Amniotic stem cell (primary cell): ENCODE data around the gene MYO18B.
"Not testable (repeated sequence)": the region's sequence is repeated elsewhere in the genome, so short reads cannot be mapped to it uniquely, and the experiment has no call there.

ENCODE experiments used
- DNase-seq: peaks from one replicate; lab custom pipeline; 2025; lab: John Stamatoyannopoulos, UW

MYO18B gene

GRCh38 chr22:25741692-25742626 is at the start of gene MYO18B:
TSS of gene MYO18B (plus strand) at chr22:25742188. CDS start at chr22:25761093, 18,905 bp downstream.
- DNase-seq, result no peak

GRCh38 chr22:25692397-25693267 is 49.4 kb upstream of the MYO18B start:
- DNase-seq, result no peak

DNA sequence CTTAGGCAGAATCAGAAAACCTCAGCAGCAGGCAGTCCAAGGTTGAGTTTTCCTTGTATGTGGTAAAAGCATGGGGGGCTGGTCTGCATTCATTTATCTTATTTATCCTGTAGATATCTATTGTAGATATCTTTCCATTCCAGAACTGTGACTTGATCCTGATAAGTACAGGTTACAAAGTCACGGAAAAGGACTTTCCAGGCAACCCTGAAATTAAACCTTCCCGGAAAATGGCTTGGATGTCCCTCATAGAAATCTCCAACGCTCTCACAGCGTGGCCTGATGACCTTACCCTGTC is 48.8 kb upstream of the MYO18B start:
- DNase-seq, result no peak

DNA sequence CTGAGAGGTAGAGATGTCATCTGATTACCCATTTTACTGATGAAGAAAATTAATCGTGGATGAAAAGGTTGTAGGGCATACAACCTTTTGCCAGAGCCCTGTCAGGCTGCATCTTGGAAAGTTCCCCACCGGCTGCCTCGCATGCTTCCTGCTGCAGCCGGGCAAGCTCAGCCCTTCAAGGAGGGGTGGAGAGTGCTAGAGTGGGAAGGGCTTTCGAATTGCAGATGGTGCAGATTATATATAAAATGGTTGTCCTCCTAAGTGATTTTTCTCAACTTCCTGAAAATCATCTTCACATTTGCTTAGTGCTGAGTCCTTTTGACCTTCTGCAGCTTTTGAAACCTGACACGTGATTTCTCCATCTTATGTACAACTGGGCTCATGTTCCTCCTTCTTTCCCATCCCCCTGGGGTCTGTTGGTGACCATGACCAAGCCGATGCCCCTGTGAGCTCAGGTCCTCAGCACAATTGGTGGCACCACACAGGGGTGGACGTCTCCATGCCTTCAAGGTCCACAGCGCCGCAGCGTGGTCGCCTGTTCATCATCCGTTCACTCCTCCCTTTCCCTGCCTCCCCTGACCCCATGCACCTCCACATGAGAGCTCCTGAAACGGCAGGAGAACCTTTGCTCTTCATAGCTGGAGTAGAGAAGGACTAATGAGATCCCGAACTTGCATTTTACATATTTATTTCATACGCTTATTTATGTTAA is 47.6 kb upstream of the MYO18B start:
- no peak for DNase-seq

- no peak for DNase-seq
These were observed 46.8 kb upstream of the MYO18B start for GRCh38 chr22:25695146-25695545.

DNA sequence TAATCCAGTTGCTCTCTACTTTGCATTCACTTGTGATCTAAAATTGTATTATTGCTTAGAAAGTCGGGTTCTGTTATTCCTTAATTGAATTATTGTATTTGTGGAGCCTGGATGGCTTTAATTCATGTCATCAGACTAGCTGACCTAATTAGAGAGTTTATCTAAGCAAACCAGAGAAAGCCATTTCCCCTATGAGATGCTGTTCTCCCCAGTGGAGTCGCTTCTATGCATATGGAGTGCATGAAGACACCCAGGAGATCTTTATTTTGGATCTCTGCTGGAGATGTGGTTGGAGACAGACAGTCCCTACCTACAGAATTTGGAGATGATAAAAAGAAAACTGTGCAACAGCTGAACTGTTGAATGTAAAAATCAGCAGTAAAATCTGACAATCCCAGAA is 45.2 kb upstream of the MYO18B start:
- DNase-seq, result no peak

DNA sequence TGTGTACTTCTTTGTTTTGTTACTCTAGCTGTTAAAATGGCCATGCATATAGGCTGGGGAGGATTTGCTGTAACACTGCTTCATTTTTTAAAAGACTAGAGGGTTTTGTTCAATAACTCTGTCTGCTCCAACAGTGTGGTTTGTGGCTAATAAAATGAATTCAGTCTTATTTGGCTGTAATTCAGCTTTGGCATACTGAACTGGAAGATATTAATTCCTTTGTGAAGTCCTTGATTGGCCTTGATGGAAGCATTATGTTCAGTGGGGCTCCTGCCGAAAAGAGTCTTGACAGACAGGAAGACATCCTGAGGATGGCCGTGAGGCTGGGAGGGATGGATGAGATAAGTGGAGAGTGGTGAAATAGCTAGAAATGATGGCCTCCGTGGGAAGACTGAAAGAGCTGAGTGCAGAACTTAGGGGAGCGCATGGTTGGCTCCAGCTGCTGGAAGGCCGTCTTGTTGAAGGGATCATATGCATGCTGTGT is 44.8 kb upstream of the MYO18B start:
- DNase-seq, result no peak

DNA sequence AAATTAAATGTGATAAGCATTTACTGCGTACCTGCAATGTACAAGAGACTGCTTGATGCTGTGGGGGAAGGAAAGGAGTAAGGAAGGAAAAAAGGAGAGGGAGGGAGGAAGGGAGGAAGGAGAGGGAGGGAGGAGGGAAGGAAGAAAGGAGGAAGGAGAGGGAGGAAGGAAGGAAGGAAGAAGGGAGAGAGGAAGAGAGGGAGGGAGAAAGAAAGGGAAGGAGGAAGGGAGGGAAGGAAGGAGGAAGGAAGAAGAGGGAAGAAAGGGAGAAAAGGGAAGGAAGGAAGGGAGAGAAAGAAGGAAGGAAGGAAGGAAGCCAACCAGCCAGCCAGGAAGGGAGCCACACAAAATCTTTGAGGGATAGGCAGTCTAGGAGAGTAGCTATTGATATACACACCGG is 44.0 kb upstream of the MYO18B start:
- no peak for DNase-seq

DNA sequence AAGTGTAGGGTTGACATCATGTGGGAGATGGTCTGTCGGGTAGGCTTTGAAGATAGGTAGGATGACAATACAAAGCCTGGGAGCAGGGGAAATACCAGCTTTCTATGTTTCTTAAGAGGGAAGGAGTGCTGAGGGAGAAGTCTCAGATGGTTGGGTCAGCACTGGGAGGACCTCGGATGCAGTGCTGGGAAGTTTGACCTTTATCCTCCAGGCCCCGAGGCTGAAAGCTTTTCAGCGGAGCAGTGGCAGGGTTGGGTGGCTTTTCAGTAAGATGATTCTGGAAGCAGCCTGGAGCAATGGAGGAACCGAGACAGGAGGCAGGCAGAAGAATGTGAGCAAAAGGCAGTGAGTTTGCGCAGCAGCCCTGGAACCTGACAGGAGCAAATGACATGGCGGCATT is 43.5 kb upstream of the MYO18B start:
- no peak for DNase-seq

GRCh38 chr22:25698978-25699377 is 43.0 kb upstream of the MYO18B start:
- DNase-seq, result no peak

GRCh38 chr22:25701056-25701780 is 40.8 kb upstream of the MYO18B start:
- no peak for DNase-seq

DNA sequence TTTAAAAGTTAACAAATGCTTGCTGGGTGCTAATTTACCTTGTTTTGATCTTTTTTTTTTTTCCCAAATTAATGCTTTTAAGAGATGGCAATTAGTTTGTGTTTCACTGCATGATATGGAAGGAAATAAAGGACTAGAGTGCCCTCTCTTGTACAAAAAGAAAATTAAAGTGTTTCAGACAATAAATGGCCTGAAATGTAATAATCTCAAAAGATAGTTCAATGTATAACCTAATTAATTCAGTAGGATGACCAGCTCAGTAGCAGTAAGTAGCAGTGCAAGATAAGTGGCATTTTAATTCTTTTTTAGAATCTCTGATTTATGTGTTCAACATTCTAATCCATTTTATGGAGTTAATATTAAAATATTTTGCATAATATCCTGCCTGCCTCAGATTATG is 39.9 kb upstream of the MYO18B start:
- no peak for DNase-seq

DNA sequence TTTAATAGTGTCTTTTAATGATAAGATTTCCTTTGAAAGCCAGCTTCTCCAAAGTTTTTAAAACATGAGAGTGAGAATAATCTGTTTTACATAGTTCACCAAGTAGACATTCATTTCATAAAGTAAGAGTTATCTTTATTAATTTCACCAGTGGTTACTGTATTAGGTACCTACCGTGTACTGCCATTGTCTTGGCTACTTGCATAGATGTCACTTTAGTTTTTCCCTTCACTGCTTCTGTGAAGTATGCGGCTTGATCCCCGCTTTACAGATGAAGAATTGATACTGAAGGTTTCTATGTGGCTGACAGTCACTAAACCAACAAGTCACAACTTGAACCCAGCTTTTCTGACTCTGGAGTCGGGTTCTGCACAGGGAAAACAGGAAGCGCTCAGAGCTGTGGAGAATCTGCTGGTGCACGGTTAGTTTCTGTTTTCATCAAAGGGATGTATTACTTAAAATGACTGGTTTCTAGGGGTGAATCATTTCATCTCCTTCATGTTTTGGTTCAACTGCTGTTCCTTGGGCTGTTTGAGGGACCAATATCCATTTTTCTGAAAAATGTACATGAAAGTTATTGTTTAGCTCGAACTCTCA is 39.3 kb upstream of the MYO18B start:
- DNase-seq, result no peak

GRCh38 chr22:25704701-25705100 is 37.3 kb upstream of the MYO18B start:
- no peak for DNase-seq

- DNase-seq, result no peak
These were observed 35.8 kb upstream of the MYO18B start for GRCh38 chr22:25706197-25706596.

DNA sequence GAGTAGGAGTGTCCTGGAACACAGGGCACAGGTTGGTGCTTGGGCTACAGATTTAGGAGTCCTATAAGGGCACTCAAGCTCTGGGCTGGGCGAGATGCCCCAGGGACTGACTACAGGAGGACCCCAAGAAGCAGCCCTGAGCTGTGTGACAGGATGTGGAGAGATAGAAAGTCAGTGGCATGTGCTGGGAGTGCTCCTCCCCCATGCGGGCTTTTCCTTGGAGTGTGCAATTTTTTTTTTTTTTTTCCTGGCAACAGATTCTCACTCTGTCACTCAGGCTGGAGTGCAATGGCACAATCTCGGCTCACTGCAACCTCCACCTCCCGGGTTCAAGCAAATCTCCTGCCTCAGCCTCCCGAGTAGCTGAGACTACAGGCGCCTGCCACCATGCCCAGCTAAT is 33.6 kb upstream of the MYO18B start:
- DNase-seq, result not testable (repeated sequence)

- no peak for DNase-seq
These were observed 32.2 kb upstream of the MYO18B start for GRCh38 chr22:25709758-25710157.

- DNase-seq, result no peak
These were observed 31.5 kb upstream of the MYO18B start for GRCh38 chr22:25710501-25710900.

- no peak for DNase-seq
These were observed 30.5 kb upstream of the MYO18B start for GRCh38 chr22:25711491-25711890.

GRCh38 chr22:25712661-25713400 is 29.2 kb upstream of the MYO18B start:
- DNase-seq, result no peak

- DNase-seq, result no peak
These were observed 27.9 kb upstream of the MYO18B start for GRCh38 chr22:25714070-25714469.
